MG63 (cell line): ENCODE results near the gene ATP1B1. TPM values are rescaled to one million over a fixed set of nuclear protein-coding genes. Genes with fewer than 3 reads are reported as not detected.
"Not testable (repeated sequence)": the region's sequence is repeated elsewhere in the genome, so short reads cannot be mapped to it uniquely, and the experiment has no call there.

Experiments used
- DNase-seq: peaks from one replicate; pipeline ENCODE4 v3.0.0-alpha.2; 2020
- H3K27me3 ChIP-seq: fragments of 250-450 bp; sonication (Bioruptor Pico); 2 replicates; pipeline ENCODE4 v1.5.1; 2020; ENCODE audit warnings: mild to moderate bottlenecking, moderate library complexity
- H3K36me3 ChIP-seq: fragments of 250-450 bp; sonication (Bioruptor Pico); 2 replicates; pipeline ENCODE4 v1.5.1; 2020; ENCODE audit warnings: mild to moderate bottlenecking, moderate library complexity
- H3K4me3 ChIP-seq: fragments of 250-450 bp; sonication (Bioruptor Pico); 2 replicates; pipeline ENCODE4 v1.5.1; 2020; ENCODE audit warnings: mild to moderate bottlenecking, moderate library complexity
- H3K9me3 ChIP-seq: fragments of 250-450 bp; sonication (Bioruptor Pico); 2 replicates; pipeline ENCODE4 v1.5.1; 2020; ENCODE audit warnings: mild to moderate bottlenecking, moderate library complexity
- total RNA-seq: library from RNA; depleted of rRNA; stranded (reverse); fragments of >200 nt; shearing (Covaris generic); gene quantifications from 2 replicates; pipeline ENCODE4 v1.2.3, GENCODE V29; 2014; ENCODE audit warnings: low replicate concordance

The ATP1B1 gene
- total RNA-seq, 1 experiment from 2014 or later: 3.7 TPM

GRCh38 chr1:169124459-169124858, 18.0 kb downstream of the ATP1B1 start:
- H3K36me3 ChIP-seq: no peaks in the 10 kb centered on the region
- H3K27me3 ChIP-seq: no peaks in the 10 kb centered on the region

GRCh38 chr1:169125597-169125996, 19.1 kb downstream of the ATP1B1 start:
- H3K36me3 ChIP-seq, DNase-seq: not testable (repeated sequence)

More at GRCh38 chr1:169124459-169124858, 18.0 kb downstream of the ATP1B1 start:
- H3K9me3 ChIP-seq: no peaks in the 10 kb centered on the region
- no peak for DNase-seq
- H3K4me3 ChIP-seq: no peak overlapping the region

DNA sequence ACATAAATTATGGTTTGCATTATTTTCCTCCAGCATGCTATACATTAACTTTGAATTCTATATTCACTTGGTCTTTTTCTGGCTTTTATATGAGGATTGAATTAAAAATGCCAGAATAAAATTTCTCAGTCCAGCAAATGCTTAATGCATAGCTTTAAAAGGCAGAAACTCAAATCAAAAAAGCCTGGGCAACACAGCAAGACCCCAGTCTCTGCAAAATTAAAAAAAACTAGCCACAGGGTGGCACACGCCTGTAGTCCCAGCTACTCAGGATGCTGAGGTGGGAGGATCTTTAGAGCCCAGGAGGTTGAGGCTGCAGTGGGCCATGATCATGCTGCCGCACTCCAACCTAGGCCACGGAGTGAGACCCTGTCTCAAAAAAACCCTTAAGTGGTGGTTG, 19.8 kb downstream of the ATP1B1 start:
- Histone ChIP-seq H3K9me3 (no peaks in the 10 kb centered on the region), H3K27me3 (no peaks in the 10 kb centered on the region), H3K36me3 (no peaks in the 10 kb centered on the region), H3K4me3 (no peak overlapping the region)
- DNase-seq: no peak

More at GRCh38 chr1:169125597-169125996, 19.1 kb downstream of the ATP1B1 start:
- H3K27me3 ChIP-seq, H3K9me3 ChIP-seq, H3K4me3 ChIP-seq: not testable (repeated sequence)

GRCh38 chr1:169127305-169127704, 20.8 kb downstream of the ATP1B1 start:
- H3K36me3 ChIP-seq: no peaks in the 10 kb centered on the region
- DNase-seq: no peak
- no peaks in the 10 kb centered on the region for H3K9me3 ChIP-seq
- H3K27me3 ChIP-seq: no peaks in the 10 kb centered on the region
- no peak overlapping the region for H3K4me3 ChIP-seq

DNA sequence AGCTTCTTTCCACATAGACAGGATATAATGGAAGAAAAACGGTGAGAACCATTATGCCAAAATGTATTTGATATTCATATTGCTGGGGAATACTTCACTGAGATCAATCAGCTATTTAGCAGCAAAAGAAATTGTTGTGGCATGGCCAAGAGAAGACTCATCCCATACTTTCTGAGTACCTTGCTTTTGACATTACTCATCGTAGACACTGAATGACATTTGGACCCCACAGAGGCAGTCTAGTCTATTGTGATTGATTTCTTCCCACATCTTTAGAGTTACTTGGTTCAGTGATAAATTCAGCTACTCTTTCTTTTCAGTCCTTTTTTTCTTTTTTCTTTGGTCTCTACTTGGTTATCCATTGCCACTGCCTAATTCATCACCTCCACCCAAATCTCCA, 22.1 kb downstream of the ATP1B1 start:
- Histone ChIP-seq H3K36me3 (no peaks in the 10 kb centered on the region), H3K4me3 (no peak overlapping the region), H3K9me3 (no peaks in the 10 kb centered on the region), H3K27me3 (no peaks in the 10 kb centered on the region)
- no peak for DNase-seq

- no peak for DNase-seq
- Histone ChIP-seq H3K27me3 (no peaks in the 10 kb centered on the region), H3K36me3 (no peaks in the 10 kb centered on the region), H3K9me3 (no peaks in the 10 kb centered on the region), H3K4me3 (no peak overlapping the region)
Measured at GRCh38 chr1:169129109-169129784, 22.8 kb downstream of the ATP1B1 start.

DNA sequence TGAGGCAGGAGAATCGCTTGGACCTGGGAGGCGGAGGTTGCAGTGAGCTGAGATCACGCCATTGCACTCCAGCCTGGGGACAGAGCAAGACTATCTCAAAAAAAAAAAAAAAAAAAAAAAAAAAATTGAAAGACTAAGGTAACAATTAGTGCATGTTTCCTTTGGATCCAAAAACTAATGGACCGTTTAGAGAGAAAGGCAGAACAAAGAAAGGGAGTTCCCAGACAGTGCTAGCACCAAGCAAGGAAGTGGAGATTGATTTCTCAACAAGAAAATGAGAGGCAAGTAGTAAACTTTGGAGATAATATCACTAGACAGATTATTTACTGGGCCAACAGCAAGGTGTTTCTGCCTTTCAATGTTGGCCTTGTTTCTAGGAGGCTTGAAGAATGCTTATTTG, 24.2 kb downstream of the ATP1B1 start:
- no peaks in the 10 kb centered on the region for H3K36me3 ChIP-seq
- DNase-seq: no peak
- H3K27me3 ChIP-seq: no peaks in the 10 kb centered on the region
- no peak overlapping the region for H3K4me3 ChIP-seq
- H3K9me3 ChIP-seq: no peaks in the 10 kb centered on the region

DNA sequence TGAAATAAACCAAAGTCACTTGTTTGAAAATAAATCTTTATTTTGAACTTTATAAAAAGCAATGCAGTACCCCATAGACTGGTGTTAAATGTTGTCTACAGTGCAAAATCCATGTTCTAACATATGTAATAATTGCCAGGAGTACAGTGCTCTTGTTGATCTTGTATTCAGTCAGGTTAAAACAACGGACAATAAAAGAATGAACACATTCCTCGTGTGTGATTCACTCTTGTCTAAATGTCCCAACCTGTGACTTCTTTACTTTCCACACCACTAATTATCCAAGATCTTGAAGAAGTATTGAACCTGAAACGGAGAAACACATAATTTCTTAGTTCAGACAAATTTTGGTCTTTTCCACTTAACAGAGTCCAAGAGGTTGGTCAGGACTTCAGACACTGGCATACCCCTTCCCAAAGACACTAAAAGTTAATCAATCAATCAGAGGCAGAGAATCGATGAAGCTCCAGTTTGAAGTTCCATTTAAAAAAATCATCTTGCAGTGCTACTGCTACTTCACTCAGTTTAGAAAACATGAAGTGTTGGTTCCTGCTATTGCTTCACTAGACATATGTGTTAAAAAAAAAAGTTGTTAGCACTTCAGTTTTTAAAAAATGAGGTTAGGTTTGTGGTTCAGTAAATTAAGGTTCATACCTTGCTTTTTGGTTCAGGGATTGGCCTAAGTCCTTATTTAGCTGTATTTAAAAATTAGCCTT, 26.2 kb downstream of the ATP1B1 start:
- Histone ChIP-seq H3K4me3 (no peak overlapping the region), H3K27me3 (no peaks in the 10 kb centered on the region), H3K36me3 (no peaks in the 10 kb centered on the region), H3K9me3 (no peaks in the 10 kb centered on the region)
- DNase-seq: no peak

DNA sequence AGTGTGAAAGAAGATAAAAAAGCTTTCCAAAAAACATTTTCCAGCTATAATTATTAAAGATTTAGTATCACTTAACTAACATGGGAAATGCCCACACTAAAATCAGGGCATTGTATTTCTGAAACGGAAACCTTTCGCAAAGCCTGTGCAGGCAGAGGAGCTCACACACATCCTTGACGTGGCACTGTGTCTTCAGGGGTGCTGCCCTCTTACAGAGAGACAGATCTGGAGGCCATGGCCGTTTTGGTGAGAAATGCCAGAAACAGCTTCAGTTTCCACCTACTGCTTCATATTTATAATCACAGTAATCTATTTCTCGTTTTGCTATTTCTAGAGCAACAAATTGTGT, 26.7 kb downstream of the ATP1B1 start:
- no peaks in the 10 kb centered on the region for H3K9me3 ChIP-seq
- H3K36me3 ChIP-seq: no peaks in the 10 kb centered on the region
- no peak for DNase-seq
- H3K4me3 ChIP-seq: no peak overlapping the region
- H3K27me3 ChIP-seq: no peaks in the 10 kb centered on the region

DNA sequence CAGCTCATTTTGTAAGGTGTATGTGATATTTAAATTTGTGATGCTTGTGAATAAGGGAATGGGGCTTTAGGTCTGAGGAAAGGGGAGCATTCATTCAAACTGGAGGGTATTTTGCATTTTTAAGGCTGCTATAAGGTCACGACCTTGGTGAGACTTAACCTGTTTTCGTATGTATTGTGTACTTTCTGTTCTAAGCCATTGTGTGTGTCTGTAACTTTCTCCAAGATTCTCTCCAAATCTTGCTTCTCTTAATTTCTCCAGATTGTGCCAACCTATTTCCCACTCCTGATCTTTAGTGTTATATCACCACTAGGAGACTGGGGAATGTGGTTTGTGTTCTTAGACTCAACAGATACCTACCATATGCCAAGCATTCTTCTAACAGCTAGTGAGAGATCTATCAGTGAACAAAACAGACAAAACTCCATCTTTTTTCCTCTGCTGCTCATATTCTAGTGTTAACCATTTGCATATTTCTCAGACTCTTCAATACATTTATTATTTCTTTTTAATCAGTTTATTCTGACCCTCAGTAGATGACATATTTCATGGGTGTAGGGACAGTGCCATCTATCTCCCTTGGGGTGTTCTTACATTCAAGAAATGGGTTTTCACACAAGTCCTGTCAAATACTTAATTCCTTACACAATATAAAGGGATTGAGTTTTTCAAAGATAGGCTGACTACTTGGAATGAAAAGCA, 27.5 kb downstream of the ATP1B1 start:
- no peaks in the 10 kb centered on the region for H3K9me3 ChIP-seq
- H3K4me3 ChIP-seq: no peak overlapping the region
- H3K36me3 ChIP-seq: no peaks in the 10 kb centered on the region
- no peak for DNase-seq
- no peaks in the 10 kb centered on the region for H3K27me3 ChIP-seq

- Histone ChIP-seq H3K36me3 (no peaks in the 10 kb centered on the region), H3K4me3 (no peak overlapping the region), H3K9me3 (no peaks in the 10 kb centered on the region), H3K27me3 (no peaks in the 10 kb centered on the region)
- DNase-seq: no peak
Measured at GRCh38 chr1:169137357-169137756, 30.9 kb downstream of the ATP1B1 start.

- H3K4me3 ChIP-seq: no peak overlapping the region
- no peaks in the 10 kb centered on the region for H3K36me3 ChIP-seq
- H3K9me3 ChIP-seq: no peaks in the 10 kb centered on the region
- no peaks in the 10 kb centered on the region for H3K27me3 ChIP-seq
- DNase-seq: no peak
Measured at GRCh38 chr1:169138866-169139670, 32.6 kb downstream of the ATP1B1 start.

DNA sequence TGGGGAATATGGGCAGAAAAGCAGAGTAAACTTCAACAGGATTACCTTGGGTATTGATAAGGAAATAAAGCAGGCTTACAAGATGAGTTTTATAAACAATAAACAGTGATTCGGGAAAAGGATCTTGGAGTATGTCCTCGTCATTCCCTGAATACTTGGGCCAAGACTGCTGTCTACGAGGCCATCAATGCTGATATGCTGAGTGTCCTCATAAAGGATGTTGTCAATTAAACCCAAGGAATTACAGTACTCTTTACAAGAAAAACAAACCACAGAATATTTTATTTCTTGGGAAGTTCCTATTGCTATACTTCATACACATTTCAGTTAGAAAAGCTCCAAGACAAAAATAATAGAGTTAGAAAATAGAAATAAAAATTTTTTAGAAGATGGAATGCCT, 34.9 kb downstream of the ATP1B1 start:
- H3K9me3 ChIP-seq: no peaks in the 10 kb centered on the region
- H3K36me3 ChIP-seq: no peaks in the 10 kb centered on the region
- H3K4me3 ChIP-seq: no peak overlapping the region
- H3K27me3 ChIP-seq: no peaks in the 10 kb centered on the region
- no peak for DNase-seq

DNA sequence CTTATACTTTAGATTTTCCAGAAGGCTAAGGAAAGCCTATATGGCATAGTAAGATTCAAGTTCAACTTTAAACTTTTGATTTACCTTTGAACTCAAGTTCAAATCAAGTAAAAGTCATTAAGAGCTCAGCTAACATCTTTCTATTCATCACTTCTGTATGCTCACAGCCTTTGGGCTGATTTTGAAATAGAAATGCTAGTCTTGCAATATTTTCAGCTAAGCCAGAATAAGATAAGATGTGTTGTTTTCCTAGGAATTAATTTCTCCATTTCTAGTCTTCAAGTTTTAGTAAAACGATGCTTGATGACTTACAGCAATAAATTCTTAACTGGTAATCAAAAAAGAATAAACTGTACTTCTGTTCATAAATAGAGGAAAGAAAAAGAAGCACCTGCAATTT, 35.6 kb downstream of the ATP1B1 start:
- Histone ChIP-seq H3K36me3 (no peaks in the 10 kb centered on the region), H3K9me3 (no peaks in the 10 kb centered on the region), H3K27me3 (no peaks in the 10 kb centered on the region), H3K4me3 (no peak overlapping the region)
- no peak for DNase-seq

DNA sequence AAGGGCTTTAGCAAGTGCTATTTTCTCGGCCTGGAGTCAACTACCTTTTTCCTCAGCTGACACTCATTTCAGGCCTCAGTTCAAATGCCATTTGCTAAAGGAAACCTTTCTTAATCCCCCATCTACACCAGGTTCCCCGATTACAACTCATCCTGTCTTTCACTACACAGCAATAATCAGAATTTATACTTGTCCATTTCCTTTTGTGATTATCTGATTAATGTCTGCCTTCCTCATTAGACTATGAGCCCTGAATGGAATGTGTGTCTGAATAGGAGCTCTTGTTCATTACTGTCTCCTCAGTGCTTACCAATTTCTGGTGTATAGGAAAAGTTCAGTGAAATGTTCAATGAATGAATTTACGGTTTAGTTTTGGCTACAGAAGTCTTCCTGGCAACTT, 36.9 kb downstream of the ATP1B1 start:
- DNase-seq: no peak
- Histone ChIP-seq H3K27me3 (no peaks in the 10 kb centered on the region), H3K9me3 (no peaks in the 10 kb centered on the region), H3K4me3 (no peak overlapping the region), H3K36me3 (no peaks in the 10 kb centered on the region)

- Histone ChIP-seq H3K36me3 (no peaks in the 10 kb centered on the region), H3K4me3 (no peak overlapping the region), H3K27me3 (no peaks in the 10 kb centered on the region), H3K9me3 (no peaks in the 10 kb centered on the region)
- no peak for DNase-seq
Measured at GRCh38 chr1:169143984-169144383, 37.5 kb downstream of the ATP1B1 start.
